ENCODE measurements around the gene GMDS.

Gene GMDS

DNA sequence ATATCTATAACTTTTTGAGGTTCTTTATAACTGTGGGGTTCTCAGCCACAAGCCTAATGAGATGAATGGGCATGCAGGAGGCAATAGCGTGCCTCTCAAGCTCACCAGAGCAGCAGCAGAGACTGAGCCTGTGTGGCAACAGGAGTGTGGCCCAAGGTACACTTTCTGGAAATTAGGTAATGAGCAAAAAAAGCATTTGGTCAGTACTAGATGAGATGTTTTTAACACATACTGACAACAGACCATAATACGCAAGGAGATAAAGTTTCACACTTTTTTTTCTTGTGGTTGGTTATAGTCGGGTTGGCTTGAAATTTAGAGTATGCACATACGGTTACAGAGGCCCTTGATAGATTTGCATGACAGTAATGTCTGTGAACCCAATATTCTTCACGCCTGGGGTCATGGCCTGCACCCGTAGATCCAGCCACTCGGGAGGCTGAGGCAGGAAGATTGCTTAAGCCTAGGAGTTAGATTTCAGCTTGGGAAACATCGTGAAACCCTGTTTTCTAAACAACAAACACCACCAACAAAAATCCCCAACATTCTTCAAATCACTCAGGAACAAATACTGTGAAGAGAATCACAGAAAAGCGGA, 300.1 kb downstream of the GMDS start:
- Histone ChIP-seq H3K36me3 (no peaks in the 10 kb centered on the region), H3K9me3 (no peaks in the 10 kb centered on the region), H3K27ac (no peak overlapping the region), H3K4me1 (no peaks in the 10 kb centered on the region), H3K27me3 (no peaks in the 10 kb centered on the region), H3K4me3 (no peak overlapping the region)
- TF ChIP-seq, protein P1, sequence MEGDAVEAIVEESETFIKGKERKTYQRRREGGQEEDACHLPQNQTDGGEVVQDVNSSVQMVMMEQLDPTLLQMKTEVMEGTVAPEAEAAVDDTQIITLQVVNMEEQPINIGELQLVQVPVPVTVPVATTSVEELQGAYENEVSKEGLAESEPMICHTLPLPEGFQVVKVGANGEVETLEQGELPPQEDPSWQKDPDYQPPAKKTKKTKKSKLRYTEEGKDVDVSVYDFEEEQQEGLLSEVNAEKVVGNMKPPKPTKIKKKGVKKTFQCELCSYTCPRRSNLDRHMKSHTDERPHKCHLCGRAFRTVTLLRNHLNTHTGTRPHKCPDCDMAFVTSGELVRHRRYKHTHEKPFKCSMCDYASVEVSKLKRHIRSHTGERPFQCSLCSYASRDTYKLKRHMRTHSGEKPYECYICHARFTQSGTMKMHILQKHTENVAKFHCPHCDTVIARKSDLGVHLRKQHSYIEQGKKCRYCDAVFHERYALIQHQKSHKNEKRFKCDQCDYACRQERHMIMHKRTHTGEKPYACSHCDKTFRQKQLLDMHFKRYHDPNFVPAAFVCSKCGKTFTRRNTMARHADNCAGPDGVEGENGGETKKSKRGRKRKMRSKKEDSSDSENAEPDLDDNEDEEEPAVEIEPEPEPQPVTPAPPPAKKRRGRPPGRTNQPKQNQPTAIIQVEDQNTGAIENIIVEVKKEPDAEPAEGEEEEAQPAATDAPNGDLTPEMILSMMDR (IDR thresholded peaks at IDR 0.05): no peak
- no peak for DNase-seq
- intact Hi-C loops (cut with DNase I; ENCODE audit: low total_unique reads): no loop called here

DNA sequence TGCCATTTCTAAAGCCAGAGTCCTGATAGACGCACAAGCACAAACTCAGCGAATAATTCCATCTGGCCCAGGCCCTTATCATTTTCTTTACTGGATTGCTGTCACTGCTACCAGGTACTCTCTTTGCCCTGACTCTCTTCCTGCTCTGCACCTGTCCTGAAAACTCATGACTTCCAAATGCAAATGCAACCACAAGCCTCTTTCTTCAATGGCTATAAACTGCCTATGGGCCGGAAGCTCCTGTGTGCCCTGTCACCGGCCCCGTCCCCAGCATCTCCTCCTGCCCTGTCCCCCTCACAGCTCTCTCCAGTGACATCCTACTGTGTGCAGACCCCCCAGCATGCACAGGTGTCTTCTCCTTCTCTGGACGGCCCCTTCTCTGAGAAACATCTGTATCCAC, 302.6 kb downstream of the GMDS start:
- Histone ChIP-seq H3K4me3 (no peak overlapping the region), H3K4me1 (no peaks in the 10 kb centered on the region), H3K27ac (no peak overlapping the region), H3K36me3 (no peaks in the 10 kb centered on the region), H3K27me3 (no peaks in the 10 kb centered on the region), H3K9me3 (no peaks in the 10 kb centered on the region)
- intact Hi-C loops (cut with DNase I; ENCODE audit: low total_unique reads): no loop called here
- DNase-seq: no peak
- TF ChIP-seq, protein P1 (IDR thresholded peaks at IDR 0.05): no peak

DNA sequence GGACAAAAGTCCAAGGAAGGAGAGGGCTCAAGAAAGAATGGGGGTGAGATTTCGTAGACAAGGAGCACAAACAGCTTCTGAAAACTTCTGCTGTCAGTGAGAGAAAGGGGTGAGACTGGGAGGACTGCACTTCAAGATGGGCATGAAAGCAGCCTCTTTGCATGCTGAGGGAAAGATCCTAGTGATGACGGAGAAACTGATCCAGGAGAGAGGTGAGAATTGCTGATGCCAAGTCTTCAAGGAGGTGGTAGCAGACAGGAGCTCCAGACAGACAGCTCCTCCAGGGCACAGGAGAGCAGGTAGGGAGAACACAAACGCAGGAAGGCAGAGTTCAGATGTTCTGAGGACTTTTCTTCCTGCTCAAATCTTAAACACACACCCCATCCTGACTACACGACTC, 303.9 kb downstream of the GMDS start:
- H3K4me1 ChIP-seq: no peaks in the 10 kb centered on the region
- H3K36me3 ChIP-seq: peaks cover 0 to 1% (median 0%) of the 10 kb centered on the region in 3 donors
- intact Hi-C loops (cut with DNase I; ENCODE audit: low total_unique reads): no loop called here
- DNase-seq: no peak
- no peaks in the 10 kb centered on the region for H3K9me3 ChIP-seq
- H3K4me3 ChIP-seq: no peak overlapping the region
- no peaks in the 10 kb centered on the region for H3K27me3 ChIP-seq
- TF ChIP-seq, protein P1 (IDR thresholded peaks at IDR 0.05): no peak
- no peak overlapping the region for H3K27ac ChIP-seq

DNA sequence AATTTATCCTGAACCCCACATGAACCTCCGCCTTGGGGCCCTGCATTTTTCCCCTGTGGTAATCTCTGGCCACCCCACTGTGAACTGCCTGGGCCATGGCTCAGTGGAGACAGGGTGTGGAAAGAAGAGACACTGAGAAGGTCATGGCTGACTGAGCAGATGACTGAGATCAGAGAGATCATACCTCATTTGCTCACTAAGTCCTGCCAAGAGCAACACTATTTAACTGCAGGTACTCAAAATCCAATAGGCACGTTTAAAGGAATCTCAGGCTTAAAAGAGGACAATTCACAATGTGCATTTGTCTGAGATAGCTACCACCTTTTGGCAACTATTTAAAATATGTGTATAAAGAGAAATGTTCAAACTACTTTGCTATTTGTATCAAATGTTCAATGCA, 305.0 kb downstream of the GMDS start:
- DNase-seq: no peak
- Histone ChIP-seq H3K4me3 (no peak overlapping the region), H3K27ac (no peak overlapping the region), H3K27me3 (no peaks in the 10 kb centered on the region), H3K36me3 (peaks cover 0 to 6% (median 0%) of the 10 kb centered on the region in 3 donors), H3K9me3 (no peaks in the 10 kb centered on the region), H3K4me1 (no peaks in the 10 kb centered on the region)
- intact Hi-C loops (cut with DNase I; ENCODE audit: low total_unique reads): no loop called here
- TF ChIP-seq, protein P1 (IDR thresholded peaks at IDR 0.05): no peak

DNA sequence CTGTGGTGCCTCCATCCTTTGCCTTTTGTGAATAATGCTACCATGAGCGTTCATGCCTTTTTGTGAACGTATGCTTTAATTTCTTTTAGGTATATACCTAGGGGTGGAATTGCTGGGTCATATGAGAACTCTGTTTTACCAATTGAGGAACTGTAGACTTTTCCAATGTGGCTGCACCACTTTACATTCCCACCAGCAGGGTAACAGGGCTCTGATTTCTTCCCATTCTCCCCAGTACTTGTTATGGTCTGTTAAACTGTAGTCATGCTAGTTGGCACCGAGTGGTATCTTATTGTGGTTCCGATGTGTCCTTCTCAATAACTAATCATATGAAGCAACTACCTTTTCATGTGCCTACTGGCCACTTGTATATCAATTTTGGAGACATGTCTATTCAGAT, 312.1 kb downstream of the GMDS start:
- TF ChIP-seq, protein P1 (IDR thresholded peaks at IDR 0.05): no peak
- Histone ChIP-seq H3K9me3 (no peaks in the 10 kb centered on the region), H3K4me3 (no peak overlapping the region), H3K27ac (no peak overlapping the region), H3K36me3 (peaks cover 0 to 6% (median 0%) of the 10 kb centered on the region in 3 donors), H3K27me3 (no peaks in the 10 kb centered on the region), H3K4me1 (peaks cover 0 to 17% (median 0%) of the 10 kb centered on the region in 4 donors)
- intact Hi-C loops (cut with DNase I; ENCODE audit: low total_unique reads): no loop called here
- no peak for DNase-seq

DNA sequence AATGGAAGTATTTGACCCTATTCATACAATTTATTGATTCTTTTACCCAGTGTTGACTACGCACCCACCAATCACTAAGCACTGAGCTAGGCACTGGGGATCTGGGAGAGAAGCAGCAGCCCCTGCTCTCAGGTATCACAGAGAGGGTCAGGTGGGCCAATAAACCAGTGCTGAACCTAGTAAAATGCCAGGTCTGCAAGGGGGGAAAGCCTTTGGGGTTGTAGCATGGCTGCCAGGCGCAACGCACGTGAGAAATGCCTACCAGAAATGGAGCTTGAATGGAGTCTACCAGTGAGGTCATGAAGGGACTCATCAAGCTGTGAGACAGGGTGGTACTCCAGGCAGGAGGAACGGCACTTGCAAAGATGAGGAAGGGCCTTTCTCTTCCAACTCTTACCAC, 313.6 kb downstream of the GMDS start:
- intact Hi-C loops (cut with DNase I; ENCODE audit: low total_unique reads): no loop called here
- TF ChIP-seq, protein P1 (IDR thresholded peaks at IDR 0.05): no peak
- DNase-seq: no peak
- no peaks in the 10 kb centered on the region for H3K27me3 ChIP-seq
- H3K4me1 ChIP-seq: peaks cover 0 to 17% (median 0%) of the 10 kb centered on the region in 4 donors
- no peaks in the 10 kb centered on the region for H3K9me3 ChIP-seq
- no peak overlapping the region for H3K27ac ChIP-seq
- H3K36me3 ChIP-seq: peaks cover 0 to 6% (median 0%) of the 10 kb centered on the region in 3 donors
- no peak overlapping the region for H3K4me3 ChIP-seq

All from tibial artery (tissue), 4 donors.